Activated CD4-positive, alpha-beta T cell treated with anti-CD3 and anti-CD28 coated beads, Interleukin-2, Interleukin-4, amounts not matched to agents 100 ng/mL and 50 ng/mL, durations not matched to agents 16 hours and 8 hours (primary cell): ENCODE measurements around the gene FMN1.
"Not testable (repeated sequence)": the region's sequence is repeated elsewhere in the genome, so short reads cannot be mapped to it uniquely, and the experiment has no call there.

Source experiments
- DNase-seq: peaks from one replicate; pipeline ENCODE4 v3.0.0-alpha.2; 2020; ENCODE audit warnings: low spot score

FMN1 gene

DNA sequence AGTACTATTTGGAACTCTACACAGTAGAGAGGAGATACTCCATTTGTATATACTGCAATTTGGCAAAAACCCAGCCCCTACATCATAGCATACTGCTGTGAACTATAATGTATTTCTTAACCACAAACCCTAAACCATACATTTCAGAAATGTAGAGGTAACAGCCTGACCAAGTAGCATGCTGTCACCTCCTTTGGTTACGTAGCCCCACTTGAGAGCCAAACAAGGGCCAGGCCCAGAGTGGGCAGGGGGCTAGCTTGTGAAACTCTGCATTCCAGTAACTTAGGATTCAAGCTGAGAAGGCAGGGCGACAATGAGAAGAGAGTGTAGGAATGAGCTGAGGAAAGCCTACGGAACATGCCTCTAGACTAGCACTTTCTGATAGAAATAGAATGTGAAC is 340.9 kb downstream of the FMN1 start:
- no peak for DNase-seq

DNA sequence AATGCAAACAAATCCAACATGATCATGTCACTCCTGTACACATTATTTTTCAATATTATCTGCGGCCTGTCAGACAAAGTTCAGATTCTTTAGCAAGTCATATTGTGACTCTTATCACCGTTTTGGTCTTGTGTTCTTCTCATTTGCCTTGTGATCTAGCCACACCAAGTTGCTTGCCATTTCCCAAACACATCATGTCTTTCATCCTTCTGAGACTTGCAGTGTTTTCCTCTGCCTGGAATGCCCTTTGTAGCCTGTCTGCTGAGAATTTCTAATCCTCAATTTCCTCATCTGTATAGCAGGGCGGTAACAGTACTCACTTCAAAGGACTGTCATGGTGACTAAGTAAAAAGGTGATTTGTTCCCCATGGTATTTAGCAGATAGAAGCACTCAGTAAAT is 341.7 kb downstream of the FMN1 start:
- DNase-seq, result no peak

DNA sequence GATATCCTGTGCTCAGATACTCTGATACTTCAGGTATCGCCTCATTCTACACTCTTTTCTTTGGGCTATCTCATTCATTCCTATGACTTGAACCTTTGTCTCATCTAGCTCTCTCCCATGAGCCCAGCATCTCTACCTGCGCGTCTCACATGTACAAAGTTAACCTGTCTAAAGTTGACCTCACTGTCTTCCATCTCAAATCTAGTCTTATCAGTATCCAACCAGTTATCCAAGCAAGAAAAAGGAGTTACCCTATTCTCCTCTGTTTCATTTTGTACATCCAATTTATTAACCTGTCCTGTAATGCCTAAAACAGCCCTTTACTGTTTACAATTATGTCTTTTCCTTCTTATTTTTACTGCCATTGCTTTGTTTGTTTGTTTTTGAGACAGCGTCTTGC is 342.5 kb downstream of the FMN1 start:
- no peak for DNase-seq

DNA sequence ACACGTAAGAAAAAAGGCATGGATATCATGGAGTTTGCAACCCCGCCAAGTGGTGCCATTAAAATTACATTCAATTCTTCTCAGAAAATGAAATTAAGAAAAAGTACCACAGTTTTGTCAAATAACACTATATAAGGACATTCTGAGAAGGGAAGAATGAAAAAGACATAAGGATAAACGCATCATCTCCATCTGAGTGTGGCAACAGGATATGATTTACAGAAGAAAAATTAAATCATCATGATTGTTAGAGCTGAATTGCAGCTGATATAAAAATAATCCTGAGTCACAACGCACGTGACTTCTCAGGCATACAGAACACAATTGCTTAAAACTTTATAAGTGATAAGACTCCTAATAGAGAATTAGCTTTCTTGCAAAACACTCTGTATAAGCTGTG is 342.9 kb downstream of the FMN1 start:
- DNase-seq, result no peak

DNA sequence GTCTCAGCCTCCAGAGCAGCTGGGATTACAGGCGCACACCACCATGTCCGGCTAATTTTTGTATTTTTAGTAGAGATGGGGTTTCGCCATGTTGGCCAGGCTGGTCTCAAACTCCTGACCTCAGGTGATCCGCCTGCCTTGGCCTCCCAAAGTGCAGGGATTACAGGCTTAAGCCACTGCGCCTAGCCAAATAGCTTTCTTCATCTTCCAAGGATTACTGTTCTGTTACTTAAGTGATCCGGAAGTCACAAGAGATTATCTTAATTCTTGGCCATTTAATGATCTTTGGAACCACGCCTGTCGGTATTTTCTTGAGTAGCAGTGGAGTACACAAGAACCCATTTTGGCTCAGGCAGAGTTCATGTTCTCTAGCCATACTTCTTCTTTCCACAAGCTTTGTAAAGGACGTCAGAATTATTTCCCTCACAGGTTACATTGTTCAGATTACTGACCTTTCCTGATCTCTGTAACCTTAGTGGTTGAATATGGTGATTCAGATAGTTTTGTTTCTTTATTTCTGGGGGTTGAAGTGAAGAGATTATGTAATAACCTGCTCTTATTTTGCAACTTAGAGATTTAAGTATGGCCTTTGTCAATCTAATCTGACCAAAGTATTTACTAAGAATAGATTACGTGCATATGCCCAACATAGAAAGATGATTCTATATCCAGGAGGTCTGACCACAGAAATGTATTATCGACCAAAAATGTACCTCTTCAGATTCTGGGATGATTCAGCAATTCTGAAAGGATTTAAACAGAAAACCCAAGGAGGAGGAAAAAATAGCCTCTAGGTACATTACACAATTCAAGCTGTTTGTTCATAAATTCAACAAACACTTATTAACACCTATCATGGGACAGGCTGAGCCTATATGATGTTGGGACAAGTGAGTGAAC is 344.5 kb downstream of the FMN1 start:
- DNase-seq, result no peak

DNA sequence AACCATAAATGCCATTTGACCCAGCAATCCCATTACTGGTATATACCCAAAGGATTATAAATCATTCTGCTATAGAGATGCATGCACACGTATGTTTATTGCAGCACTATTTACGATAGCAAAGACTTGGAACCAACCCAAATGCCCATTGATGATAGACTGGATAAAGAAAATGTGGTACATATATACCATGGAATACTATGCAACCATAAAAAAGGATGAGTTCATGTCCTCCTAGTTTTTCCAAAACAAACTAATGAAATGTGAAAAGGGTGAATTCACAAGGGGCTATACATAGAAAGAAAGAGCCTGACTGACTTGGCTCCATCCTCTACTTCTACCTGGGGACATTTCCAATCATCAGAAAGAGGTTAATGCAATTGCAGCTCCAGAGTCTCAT is 347.8 kb downstream of the FMN1 start:
- not testable (repeated sequence) for DNase-seq

DNA sequence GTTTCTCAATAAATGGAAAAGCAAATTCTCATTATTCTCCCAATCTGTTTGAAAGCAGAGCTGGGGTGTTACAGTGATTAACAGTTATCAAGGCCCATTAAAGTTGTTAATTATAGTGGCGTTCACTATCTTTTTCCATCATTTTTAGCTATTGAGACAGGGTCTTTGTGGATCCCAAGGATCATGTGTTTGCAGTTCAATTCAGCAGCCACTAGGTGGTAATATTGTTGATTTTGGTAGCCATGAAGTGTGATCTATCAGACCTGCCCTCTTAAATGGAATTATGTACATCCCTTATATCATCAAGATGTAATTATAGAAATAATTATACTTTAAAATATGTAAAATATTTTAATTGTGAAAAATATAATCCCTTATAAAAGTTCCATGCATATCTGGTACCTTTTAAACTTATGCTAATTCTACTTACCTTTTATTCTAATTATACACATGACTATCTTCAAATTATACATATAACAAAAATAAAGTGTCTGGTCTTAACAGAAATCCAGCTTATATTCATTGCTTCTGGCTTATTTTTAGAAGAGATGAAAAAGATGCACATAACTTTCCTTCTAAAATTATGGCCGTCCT is 350.3 kb downstream of the FMN1 start:
- peak; percentile 18 for DNase-seq

DNA sequence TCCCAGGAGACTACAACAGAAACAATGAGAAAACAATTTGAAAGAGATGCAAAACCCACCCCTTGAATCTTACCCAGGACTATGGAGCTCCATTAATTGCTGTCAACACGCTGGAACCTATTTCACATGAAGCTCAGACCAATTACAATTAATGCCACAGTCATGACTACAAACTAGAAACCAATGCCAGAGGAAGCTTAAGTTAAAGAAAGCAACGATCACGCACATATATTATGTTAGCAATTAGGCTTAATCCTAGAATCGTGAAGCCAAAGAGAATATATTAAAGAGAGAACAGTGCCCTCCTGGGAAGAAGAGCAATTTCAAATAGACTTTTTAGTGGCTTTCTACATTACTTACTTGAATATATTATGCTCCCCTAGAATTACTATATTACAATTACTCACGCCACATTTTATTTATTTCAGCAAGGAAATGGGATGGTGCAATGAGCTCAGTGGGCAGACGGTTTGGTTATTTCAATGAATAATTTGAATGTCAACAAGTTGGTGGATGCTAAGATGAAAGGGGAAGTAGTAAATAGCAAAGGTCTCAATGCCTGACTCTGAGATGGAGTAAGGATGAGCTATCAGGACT is 351.2 kb downstream of the FMN1 start:
- no peak for DNase-seq

DNA sequence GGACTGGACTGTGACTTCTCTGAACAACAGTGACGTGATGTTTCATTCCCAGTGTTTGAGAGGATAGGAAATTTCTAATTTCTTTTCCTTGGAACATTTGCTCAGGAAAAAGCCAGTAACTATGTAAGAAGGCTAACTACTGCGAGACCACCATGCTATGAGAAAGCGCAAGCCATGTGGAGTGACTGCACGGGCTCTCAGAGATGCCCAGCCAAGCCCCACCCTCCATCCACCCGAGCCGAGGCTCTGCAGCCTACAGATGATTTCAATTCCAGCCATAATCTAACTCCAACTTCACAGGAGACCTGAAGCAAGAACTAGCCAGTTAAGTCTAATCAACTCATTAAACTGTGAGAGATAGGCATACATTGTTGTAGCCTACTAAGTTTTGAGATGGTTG is 352.4 kb downstream of the FMN1 start:
- no peak for DNase-seq

DNA sequence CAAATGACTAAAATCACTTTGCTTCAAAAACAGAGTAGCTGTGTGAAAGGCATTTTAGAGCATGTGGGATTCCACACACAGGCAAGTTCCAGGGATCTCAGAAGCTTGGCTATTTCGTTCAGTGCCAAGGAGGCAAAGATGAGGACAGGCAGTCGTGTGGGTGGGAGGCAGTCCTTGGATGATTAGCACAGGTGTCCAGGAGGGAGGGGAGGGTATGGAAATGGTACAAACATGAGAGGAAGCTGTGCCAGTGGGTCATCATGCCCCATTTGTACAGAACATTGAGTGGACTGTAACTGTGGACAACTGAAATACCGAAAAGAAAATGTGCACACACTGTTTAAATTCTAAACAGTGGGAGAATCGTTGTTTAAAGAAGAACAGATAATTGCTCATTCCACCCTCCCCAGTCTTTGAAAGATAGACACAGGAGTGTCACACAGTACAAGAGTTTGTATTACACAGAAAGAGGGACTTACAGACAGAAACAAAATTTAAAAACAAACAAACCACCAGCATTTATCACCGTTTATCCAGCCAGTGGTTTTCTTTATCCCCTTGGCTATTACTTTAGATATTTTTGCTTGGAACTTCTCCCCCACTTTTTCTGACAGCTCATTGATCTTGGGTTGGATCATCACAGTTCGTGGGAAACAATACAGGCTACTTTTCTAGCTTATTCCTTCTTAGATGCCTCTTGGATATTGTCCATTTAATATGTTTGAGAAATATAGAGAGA is 353.8 kb downstream of the FMN1 start:
- no peak for DNase-seq

DNA sequence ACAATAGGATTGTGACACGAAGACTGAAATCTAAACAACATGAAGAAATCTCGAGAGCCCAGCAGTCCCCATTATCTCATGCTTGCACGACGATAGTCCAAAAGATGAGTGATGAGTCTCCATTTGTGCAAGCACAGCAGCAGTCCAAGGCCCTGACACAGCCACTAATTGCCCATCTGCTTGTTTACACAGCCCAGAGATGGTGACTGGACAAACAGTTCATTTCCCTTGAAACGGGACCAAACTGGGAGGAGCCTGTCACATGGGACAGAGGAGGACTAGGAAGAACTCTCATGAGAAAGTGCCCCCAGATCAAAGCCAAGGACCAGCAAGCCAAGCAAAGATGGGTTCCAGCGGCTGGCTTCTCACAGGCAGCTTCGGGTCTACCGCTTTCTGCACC is 355.7 kb downstream of the FMN1 start:
- no peak for DNase-seq

DNA sequence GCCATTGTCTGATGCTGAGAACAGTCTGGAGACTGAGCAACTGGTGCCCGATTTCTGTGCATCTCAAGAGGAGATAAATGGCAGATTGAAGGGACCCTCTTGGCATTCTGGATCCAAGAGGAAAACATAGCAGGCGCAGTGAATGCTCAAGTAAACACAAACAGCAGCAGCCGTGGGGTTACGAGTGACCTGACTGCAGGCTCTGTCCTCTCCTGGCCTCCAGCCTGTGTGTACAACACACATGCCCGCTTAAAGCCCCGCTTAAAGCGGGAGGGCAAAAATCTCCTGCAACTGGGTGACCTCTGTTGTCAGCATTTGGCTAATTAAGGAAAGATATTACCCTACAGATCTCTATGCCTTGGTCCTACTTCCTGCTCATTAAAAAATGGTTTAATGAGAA is 356.2 kb downstream of the FMN1 start:
- DNase-seq, result no peak

DNA sequence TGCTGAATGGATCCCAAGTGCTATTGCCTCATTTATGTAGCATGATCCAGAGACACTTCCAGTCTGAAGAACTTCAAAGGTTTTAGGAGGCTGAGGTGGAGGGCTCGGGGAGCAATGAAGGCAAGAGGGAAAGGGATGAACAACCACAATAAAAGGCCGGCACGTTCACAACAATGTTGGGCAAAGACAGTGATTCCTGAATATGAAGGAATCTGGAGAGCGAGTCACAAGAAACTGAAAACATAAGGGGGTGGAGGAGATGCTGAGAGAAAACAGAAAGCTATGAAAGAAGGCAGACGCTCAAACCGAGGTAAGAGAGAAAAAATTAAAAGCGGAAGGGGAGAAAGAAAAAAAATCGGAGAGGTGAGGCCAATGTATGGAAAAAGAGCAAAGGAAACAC is 356.6 kb downstream of the FMN1 start:
- DNase-seq, result no peak

DNA sequence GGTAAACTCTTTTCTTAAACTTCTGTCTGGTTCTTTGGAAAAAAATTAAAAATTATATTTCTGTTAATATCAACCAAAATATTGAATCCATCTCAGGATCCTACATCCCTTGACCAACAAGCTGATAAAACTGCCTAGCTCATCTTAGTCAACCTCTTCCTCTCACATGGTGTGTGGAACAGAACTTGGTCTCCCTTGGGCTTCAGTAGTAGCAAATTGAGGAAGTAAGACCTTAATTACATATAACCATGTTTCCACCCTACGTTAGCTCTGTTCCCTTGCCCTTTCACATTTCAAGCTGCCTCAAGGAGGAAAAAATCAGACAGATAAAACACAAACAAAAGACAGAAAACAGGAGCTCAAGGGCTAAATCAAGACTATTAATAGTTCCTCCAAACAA is 360.4 kb downstream of the FMN1 start:
- no peak for DNase-seq

DNA sequence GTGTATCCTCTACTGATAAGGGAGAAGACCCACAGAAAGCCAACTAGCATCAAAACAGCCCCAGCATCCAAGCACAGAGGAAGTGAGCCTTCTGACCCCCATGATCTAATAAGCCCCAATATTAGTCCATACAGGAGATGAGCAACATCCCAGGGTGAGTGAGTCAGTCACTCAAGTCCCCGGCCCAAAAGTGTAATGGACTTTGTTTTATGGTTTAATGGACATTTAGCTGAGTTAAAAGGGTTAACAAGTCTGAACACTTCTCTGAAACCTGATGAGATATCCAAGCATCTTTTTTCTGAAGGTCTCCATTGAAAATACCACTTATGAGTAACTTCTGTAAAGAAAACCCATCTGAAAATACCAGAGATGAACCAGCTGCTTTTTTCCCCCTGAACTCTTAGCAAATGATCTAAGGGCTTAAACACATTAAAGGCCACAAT is 361.1 kb downstream of the FMN1 start:
- no peak for DNase-seq

DNA sequence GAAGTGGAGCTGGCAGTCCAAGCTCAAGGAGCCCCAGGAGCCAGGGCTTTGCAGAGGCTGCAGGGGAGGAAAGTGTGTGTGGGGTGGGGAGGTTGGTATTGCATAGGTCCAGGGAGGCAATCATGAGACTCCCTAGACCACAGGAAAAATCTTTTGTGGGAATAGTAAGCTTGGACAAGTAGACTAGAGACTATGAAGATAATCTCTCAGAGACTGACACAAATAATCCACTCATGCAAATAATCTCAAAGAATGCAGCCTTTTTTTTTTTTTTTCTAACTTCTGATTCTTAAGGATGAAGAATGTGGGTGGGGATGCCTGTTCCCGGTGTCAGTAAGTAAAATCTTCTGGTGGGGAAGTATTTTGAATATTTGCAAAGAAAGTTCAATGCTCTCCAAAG is 363.0 kb downstream of the FMN1 start:
- DNase-seq, result no peak

DNA sequence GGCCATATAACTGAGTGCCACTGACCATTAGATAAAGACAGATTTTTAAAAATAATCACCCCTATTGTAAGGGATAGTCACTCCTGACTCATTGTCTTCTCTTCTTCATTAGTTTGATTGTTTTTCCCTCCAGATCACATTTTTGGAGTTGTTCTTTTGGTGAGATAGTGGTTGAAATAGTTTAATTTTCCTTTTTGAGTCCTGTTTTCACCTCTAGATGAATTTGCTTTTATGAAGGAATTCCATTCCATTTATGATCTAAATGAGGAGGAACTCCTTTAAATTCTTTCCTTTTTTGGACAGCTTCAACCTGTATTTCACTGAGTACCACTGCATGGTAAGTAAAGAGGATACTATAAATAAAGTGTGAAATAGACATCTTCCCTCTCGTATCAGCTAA is 364.3 kb downstream of the FMN1 start:
- DNase-seq, result no peak

DNA sequence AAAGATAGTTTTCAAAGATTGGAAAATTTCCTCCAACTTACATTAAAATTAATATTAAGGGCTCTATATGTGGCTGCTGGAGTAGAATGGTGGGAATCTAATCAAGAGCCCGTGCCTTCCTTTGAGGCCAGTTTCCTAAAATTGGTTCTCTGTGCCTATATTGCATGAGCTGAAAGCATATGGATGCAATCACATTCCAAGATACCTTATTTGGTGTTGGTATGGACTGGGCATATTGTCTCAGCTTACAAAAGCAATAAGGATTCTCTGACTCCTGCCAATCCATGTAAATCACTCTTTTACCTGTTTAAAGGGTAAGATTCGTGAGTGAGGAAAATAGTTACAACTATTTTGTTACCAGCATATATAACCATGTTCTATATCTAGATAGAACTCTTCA is 365.1 kb downstream of the FMN1 start:
- DNase-seq, result no peak

DNA sequence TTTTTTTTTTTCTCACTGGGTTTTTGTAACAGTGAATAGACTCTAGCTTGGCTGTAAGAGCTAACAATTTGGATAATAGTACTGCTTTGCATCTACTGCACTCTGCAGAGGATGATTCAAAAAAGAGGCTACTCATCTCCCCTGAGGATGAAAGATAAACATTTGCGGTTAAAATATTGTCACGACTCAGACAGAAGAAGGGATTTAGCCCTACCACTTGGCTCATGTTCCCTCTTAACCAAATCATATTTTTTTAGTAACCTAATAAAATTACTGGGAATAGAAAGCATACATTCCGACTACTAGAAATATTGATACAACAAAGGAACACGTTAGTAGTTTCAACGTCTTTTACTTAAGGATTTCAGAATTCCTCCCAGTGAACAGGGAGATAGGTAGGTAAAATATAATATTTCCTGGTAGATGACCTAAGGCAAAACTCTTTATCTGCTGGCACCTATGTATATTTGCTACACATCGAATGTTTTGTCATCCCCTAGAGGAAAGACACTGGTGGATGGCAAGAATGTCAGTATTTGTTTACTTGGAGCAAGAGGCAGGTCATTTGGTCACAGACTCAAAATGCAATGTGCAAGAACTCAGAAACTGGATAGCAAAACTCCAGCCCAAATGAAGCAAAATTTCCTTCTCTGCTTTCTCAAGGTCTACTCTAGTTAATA is 365.9 kb downstream of the FMN1 start:
- no peak for DNase-seq

DNA sequence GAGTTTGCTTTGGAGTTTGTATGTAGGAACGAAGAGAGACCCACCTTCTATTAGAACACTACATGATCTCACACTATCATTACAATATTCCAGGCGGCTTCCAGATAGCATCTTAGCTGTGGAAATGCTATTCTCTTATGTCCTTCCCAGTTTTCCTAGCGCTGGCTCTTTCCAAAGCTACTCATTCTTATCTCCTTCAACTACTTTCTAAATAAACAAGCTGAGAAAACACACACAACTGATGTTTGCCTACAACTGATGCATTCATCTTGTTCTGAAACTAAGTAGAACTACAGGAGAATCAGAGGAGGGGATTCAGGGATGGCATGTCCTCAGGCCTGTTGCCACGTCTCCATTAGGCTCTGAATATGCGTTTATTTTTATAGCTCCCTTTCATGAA is 367.8 kb downstream of the FMN1 start:
- no peak for DNase-seq

DNA sequence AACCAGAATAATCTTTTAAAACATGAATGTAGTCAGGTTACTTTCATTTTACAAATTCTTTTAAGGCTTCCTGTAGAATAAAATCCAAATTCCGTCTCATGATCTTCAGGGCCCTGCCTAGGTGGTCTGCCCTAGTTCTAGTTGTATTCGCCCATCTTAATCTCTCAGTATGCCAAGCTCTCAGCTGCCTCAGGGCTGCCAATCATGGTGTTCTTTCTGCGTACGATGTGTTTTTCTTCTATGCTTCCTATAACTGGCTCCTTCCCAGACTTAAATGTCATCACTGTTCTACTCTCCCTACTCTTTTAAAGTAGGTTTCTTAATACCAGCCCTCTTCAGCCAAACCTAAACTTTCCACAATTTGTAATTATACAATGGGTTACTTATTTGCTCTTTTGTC is 369.3 kb downstream of the FMN1 start:
- DNase-seq, result no peak

DNA sequence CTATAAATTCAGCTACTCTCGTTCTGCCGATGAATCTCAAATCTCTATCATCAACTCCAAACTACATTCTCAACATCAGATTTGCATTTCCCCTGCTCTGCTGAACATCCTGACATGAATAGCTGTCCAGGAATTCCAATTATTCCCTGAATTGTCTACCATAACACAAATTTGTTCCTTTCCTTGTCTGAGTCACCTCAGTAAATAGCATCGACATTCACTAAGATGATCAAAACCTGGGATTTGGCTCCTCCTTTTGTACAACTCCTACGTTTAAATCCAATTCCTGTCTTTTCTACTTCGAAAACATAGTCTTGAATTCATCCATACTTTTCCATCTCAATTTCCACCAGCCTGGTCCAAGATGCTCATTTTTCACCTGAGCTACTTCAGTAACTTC is 369.7 kb downstream of the FMN1 start:
- DNase-seq, result no peak
